Measurements from ENCODE around the gene RLF. TPM values are rescaled to one million over a fixed set of nuclear protein-coding genes. Genes with fewer than 3 reads are reported as not detected.

The RLF gene
- total and polyA plus RNA-seq, 2 of the 8 experiments (the other 6 are each of a cell fraction or from before 2014, with no cell fraction given) = 4.2 to 18.0 TPM

GRCh38 chr1:40270152-40270834 lies 109.1 kb downstream of the RLF start:
- no peak overlapping the region for H4K5ac ChIP-seq (ENCODE audit: insufficient read length, low read depth, low read length)
- no peak overlapping the region for H2BK12ac ChIP-seq (ENCODE audit: low read depth, low read length)
- H3K4ac ChIP-seq (replicated peaks; ENCODE audit: insufficient read length, low read depth, low read length) = no peak overlapping the region
- H4K20me1 ChIP-seq (replicated peaks in 1 of 2; ENCODE audit: control insufficient read depth in 1 of 2, insufficient read depth in 2 of 2, low read length in 2 of 2) = peaks cover 1 to 2% of the 10 kb centered on the region in 2 experiments
- H4K91ac ChIP-seq (replicated peaks; ENCODE audit: insufficient read length, low read length) = no peak overlapping the region
- no peak overlapping the region for H2BK120ac ChIP-seq (replicated peaks; ENCODE audit: low read depth, low read length)
- no peak overlapping the region for H2BK20ac ChIP-seq (ENCODE audit: low read length)
- H3K9ac ChIP-seq (replicated peaks in 1 of 4; ENCODE audit: extremely low read depth in 1 of 4, low read depth in 3 of 4, low read length in 3 of 4) = no peak overlapping the region
- no peak overlapping the region for H3K4me3 ChIP-seq (ENCODE audit: extremely low read depth in 1 of 4, insufficient read depth in 2 of 4, low read depth in 3 of 4, low read length in 4 of 4)
- H3K27me3 ChIP-seq (replicated peaks in 1 of 4; ENCODE audit: control insufficient read depth in 3 of 4, extremely low read depth in 1 of 4, insufficient read depth in 3 of 4, low read length in 3 of 4) = no peaks in the 10 kb centered on the region
- no peak overlapping the region for H3K27ac ChIP-seq (ENCODE audit: low read depth, low read length)
- DNase-seq (ENCODE audit: low read depth in 1 of 2, low spot score in 2 of 2) = no peak
- H3K79me2 ChIP-seq (ENCODE audit: control insufficient read depth in 1 of 2, insufficient read depth in 2 of 2, low read length in 2 of 2) = no peaks in the 10 kb centered on the region
- no peaks in the 10 kb centered on the region for H3K4me1 ChIP-seq (replicated peaks in 1 of 4; ENCODE audit: control insufficient read depth in 3 of 4, insufficient read depth in 4 of 4, low read length in 3 of 4)
- ChIA-PET CTCF (ENCODE audit: partially characterized antibody) (interaction anchor here (0.9 kb wide), 1 partner anchor 68 kb away, joined by 3 read pairs; no protein-coding TSS in a partner anchor), POLR2A (ENCODE audit: partially characterized antibody) (no interaction called here)
- no peak overlapping the region for H2BK5ac ChIP-seq (ENCODE audit: low read depth, low read length)
- H3K4me2 ChIP-seq (ENCODE audit: insufficient read depth in 1 of 2, low read depth in 2 of 2, low read length in 2 of 2) = no peak overlapping the region
- no peak overlapping the region for H2AFZ ChIP-seq (ENCODE audit: low read length)
- H3K23me2 ChIP-seq (ENCODE audit: low read depth, low read length) = no peaks in the 10 kb centered on the region; the same call in 1 of the 2 replicates
- 72% methylated on average over 3 of the region's 3 CpGs; no CpG with 5 or more reads in 1 of the 2 experiments for WGBS, 2 experiments (ENCODE audit: extremely low coverage in 1 of 2, insufficient coverage in 1 of 2, insufficient read length in 1 of 2, insufficient replicate concordance in 2 of 2, low coverage in 1 of 2, low lambda C conversion rate in 2 of 2, missing lambda C conversion rate in 1 of 2)
- H3K9me3 ChIP-seq (ENCODE audit: insufficient read depth in 2 of 2, low read depth in 1 of 2, low read length in 1 of 2) = no peaks in the 10 kb centered on the region
- H4K8ac ChIP-seq (ENCODE audit: extremely low read depth, insufficient read depth, low read length) = no peak overlapping the region
- H2BK15ac ChIP-seq (ENCODE audit: low read length) = no peak overlapping the region
- FAIRE-seq = no peak
- no peak for TF ChIP-seq TEAD4 (IDR thresholded peaks at IDR 0.05; ENCODE audit: low read depth, low read length)
- TF ChIP-seq EP300 (IDR thresholded peaks at IDR 0.05; ENCODE audit: borderline replicate concordance in 1 of 2, low read depth in 2 of 2, low read length in 2 of 2) = no peak
- no peak for TF ChIP-seq HDAC6 (IDR thresholded peaks at IDR 0.05; ENCODE audit: low read depth, low read length)
- TF ChIP-seq GTF2F1 (IDR thresholded peaks at IDR 0.05; ENCODE audit: borderline replicate concordance, low read depth, low read length) = no peak
- TF ChIP-seq JUND (IDR thresholded peaks at IDR 0.05; ENCODE audit: low read length) = no peak
- H3K36me3 ChIP-seq (ENCODE audit: control insufficient read depth in 2 of 4, insufficient read depth in 4 of 4, low read length in 3 of 4) = peaks cover 6 to 57% (median 19%) of the 10 kb centered on the region in 4 experiments; a peak in 7 of 8 replicates
- no peak overlapping the region for H3K23ac ChIP-seq (ENCODE audit: insufficient read length)
- H3K14ac ChIP-seq (ENCODE audit: insufficient read length) = no peak overlapping the region
- H3K56ac ChIP-seq (replicated peaks; ENCODE audit: insufficient read length, low read depth, low read length) = no peak overlapping the region
- no peaks in the 10 kb centered on the region for H3K79me1 ChIP-seq (ENCODE audit: low read depth, low read length)
- H3K18ac ChIP-seq (ENCODE audit: extremely low read depth, low read length) = no peak overlapping the region
- H2AK5ac ChIP-seq (ENCODE audit: low read depth, low read length) = no peak overlapping the region
